ENCODE measurements around the gene TTC32. TPM values are rescaled to one million over a fixed set of nuclear protein-coding genes. Genes with fewer than 3 reads are reported as not detected.

Gene TTC32
- total RNA-seq, 4 donors from 2014 or later = 12.4 to 28.8 (median 13.7) TPM

GRCh38 chr2:19878268-19879046, 23.3 kb downstream of the TTC32 start:
- H3K4me3 ChIP-seq (replicated peaks in 1 of 3) = no peak overlapping the region
- H3K27me3 ChIP-seq = no peaks in the 10 kb centered on the region
- no peak for DNase-seq
- no peak for TF ChIP-seq POLR2A (IDR thresholded peaks at IDR 0.05)
- no peak for TF ChIP-seq CTCF (IDR thresholded peaks at IDR 0.05)
- intact Hi-C loops (cut with DNase I) = no loop called here
- H3K36me3 ChIP-seq = no peaks in the 10 kb centered on the region
- H3K4me1 ChIP-seq = no peaks in the 10 kb centered on the region
- WGBS, 2 donors = 89 to 98% methylated on average over 12 of the region's 12 CpGs
- H3K27ac ChIP-seq = no peak overlapping the region
- no peaks in the 10 kb centered on the region for H3K9me3 ChIP-seq

GRCh38 chr2:19876751-19877150, 25.0 kb downstream of the TTC32 start:
- Histone ChIP-seq H3K4me3 (replicated peaks in 1 of 3) (no peak overlapping the region), H3K27ac (no peak overlapping the region), H3K4me1 (no peaks in the 10 kb centered on the region), H3K36me3 (no peaks in the 10 kb centered on the region), H3K9me3 (no peaks in the 10 kb centered on the region), H3K27me3 (no peaks in the 10 kb centered on the region)
- TF ChIP-seq CTCF (IDR thresholded peaks at IDR 0.05) (no peak), POLR2A (IDR thresholded peaks at IDR 0.05) (no peak)
- intact Hi-C loops (cut with DNase I) = no loop called here
- no peak for DNase-seq
- WGBS, 2 donors = 64 to 92% methylated on average over 4 of the region's 4 CpGs

- H3K4me1 ChIP-seq = no peaks in the 10 kb centered on the region
- DNase-seq = no peak
- H3K27me3 ChIP-seq = no peaks in the 10 kb centered on the region
- no peak overlapping the region for H3K27ac ChIP-seq
- no peaks in the 10 kb centered on the region for H3K9me3 ChIP-seq
- WGBS, 2 donors = 81 to 85% methylated on average over 1 of the region's 1 CpG
- intact Hi-C loops (cut with DNase I) = no loop called here
- no peak overlapping the region for H3K4me3 ChIP-seq (replicated peaks in 1 of 3)
- TF ChIP-seq POLR2A (IDR thresholded peaks at IDR 0.05) (no peak), CTCF (IDR thresholded peaks at IDR 0.05) (no peak)
- no peaks in the 10 kb centered on the region for H3K36me3 ChIP-seq
Observed at GRCh38 chr2:19875280-19875679, 26.5 kb downstream of the TTC32 start.

GRCh38 chr2:19874726-19875125, 27.1 kb downstream of the TTC32 start:
- 97% methylated on average over 3 of the region's 3 CpGs for WGBS, 2 donors
- DNase-seq = no peak
- intact Hi-C loops (cut with DNase I) = no loop called here

More at GRCh38 chr2:19874726-19875125, 27.1 kb downstream of the TTC32 start:
- H3K4me1 ChIP-seq = no peaks in the 10 kb centered on the region
- no peaks in the 10 kb centered on the region for H3K9me3 ChIP-seq
- no peaks in the 10 kb centered on the region for H3K27me3 ChIP-seq
- H3K4me3 ChIP-seq (replicated peaks in 1 of 3) = no peak overlapping the region
- no peak overlapping the region for H3K27ac ChIP-seq
- no peaks in the 10 kb centered on the region for H3K36me3 ChIP-seq
- TF ChIP-seq CTCF (IDR thresholded peaks at IDR 0.05) (no peak), POLR2A (IDR thresholded peaks at IDR 0.05) (no peak)

Data from thyroid gland (tissue), 4 donors.